Neural progenitor cell (in vitro differentiated cells): ENCODE results near the gene PIK3R2.

ENCODE experiments used
- EZH2 ChIP-seq: fragments of 200-600 bp; sonication (generic); IDR thresholded peaks from 2 replicates; pipeline ENCODE4 v1.6.1; 2017; ENCODE audit warnings: antibody characterized with exemption, mild to moderate bottlenecking, moderate library complexity
- TF ChIP-seq, protein P1 (sequence below): fragments of 200-600 bp; sonication (generic); IDR thresholded peaks from 2 replicates; pipeline ENCODE4 v1.5.1; 2017; ENCODE audit warnings: antibody characterized with exemption, mild to moderate bottlenecking

DNA sequence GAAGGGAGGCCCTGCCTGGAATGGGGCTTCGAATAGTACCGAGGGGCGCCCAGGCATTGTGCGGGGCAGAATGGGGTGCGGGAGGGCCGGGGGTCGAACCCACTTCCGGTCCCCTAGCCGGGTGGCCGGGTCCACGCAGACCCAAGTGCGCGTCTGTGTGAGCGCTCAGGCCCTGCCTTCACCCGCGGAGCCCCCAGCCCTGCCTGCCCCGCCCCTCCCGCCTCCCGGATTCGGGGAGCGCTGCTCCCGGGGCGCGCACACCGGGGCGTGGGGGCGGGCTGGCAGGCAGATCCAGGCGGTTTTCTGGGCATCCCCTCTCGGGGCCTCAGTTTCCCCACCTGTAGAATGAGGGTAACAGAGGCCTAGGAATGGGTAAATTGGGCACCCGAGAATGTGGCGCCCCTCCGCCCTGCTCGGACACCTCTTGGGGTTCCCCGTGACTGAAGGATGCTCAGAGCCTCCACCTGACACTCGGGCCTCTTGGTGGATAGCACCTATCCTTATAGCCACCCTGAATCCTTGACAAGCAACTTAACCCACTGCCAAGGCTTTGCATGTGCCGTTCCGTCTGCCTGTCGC lies 682 bp downstream of the PIK3R2 start:
- TF ChIP-seq, protein P1, sequence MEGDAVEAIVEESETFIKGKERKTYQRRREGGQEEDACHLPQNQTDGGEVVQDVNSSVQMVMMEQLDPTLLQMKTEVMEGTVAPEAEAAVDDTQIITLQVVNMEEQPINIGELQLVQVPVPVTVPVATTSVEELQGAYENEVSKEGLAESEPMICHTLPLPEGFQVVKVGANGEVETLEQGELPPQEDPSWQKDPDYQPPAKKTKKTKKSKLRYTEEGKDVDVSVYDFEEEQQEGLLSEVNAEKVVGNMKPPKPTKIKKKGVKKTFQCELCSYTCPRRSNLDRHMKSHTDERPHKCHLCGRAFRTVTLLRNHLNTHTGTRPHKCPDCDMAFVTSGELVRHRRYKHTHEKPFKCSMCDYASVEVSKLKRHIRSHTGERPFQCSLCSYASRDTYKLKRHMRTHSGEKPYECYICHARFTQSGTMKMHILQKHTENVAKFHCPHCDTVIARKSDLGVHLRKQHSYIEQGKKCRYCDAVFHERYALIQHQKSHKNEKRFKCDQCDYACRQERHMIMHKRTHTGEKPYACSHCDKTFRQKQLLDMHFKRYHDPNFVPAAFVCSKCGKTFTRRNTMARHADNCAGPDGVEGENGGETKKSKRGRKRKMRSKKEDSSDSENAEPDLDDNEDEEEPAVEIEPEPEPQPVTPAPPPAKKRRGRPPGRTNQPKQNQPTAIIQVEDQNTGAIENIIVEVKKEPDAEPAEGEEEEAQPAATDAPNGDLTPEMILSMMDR, result no peak
- no peak for TF ChIP-seq EZH2
